Osteocyte (in vitro differentiated cells): ENCODE measurements around the gene CASQ2. TPM values are rescaled to one million over a fixed set of nuclear protein-coding genes. Genes with fewer than 3 reads are reported as not detected.

ENCODE experiments used
- DNase-seq: peaks from one replicate; pipeline ENCODE4 v3.0.0; 2021; ENCODE audit warnings: mixed read lengths; ENCODE audit not compliant: unreplicated experiment; ENCODE audit errors: extremely low spot score
- H3K27ac Mint-ChIP-seq: one replicate; pipeline ENCODE4 v1.8.0; 2021; ENCODE audit warnings: mild to moderate bottlenecking, mixed read lengths; ENCODE audit not compliant: unreplicated experiment
- H3K27me3 Mint-ChIP-seq: one replicate; pipeline ENCODE4 v1.8.0; 2021; ENCODE audit warnings: mixed read lengths; ENCODE audit not compliant: unreplicated experiment
- H3K36me3 Mint-ChIP-seq: one replicate; pipeline ENCODE4 v1.8.0; 2021; ENCODE audit warnings: mixed read lengths; ENCODE audit not compliant: unreplicated experiment
- H3K4me1 Mint-ChIP-seq: one replicate; pipeline ENCODE4 v1.8.0; 2021; ENCODE audit warnings: mixed read lengths; ENCODE audit not compliant: unreplicated experiment
- H3K4me3 Mint-ChIP-seq: one replicate; pipeline ENCODE4 v1.8.0; 2021; ENCODE audit warnings: mild to moderate bottlenecking, moderate library complexity, mixed read lengths; ENCODE audit not compliant: unreplicated experiment
- H3K9me3 Mint-ChIP-seq: one replicate; pipeline ENCODE4 v1.8.0; 2021; ENCODE audit warnings: mixed read lengths; ENCODE audit not compliant: unreplicated experiment
- CTCF ChIP-seq: fragments of 200-600 bp; sonication (generic); IDR thresholded peaks from 2 replicates; pipeline ENCODE4 v1.5.0; 2021; ENCODE audit warnings: antibody characterized with exemption, mild to moderate bottlenecking, moderate library complexity
- total RNA-seq: library from RNA; stranded (reverse); gene quantifications from 2 replicates; pipeline ENCODE4 v1.2.1, GENCODE V29; 2021

Gene CASQ2
- total RNA-seq, 1 donor from 2014 or later, result not detected

- H3K27me3 Mint-ChIP-seq, result no peaks in the 10 kb centered on the region
- no peaks in the 10 kb centered on the region for H3K9me3 Mint-ChIP-seq
- no peak for DNase-seq
- H3K36me3 Mint-ChIP-seq, result peaks cover 25% of the 10 kb centered on the region
- H3K4me1 Mint-ChIP-seq, result peaks cover 8% of the 10 kb centered on the region
- H3K27ac Mint-ChIP-seq, result no peak overlapping the region
- H3K4me3 Mint-ChIP-seq, result no peak overlapping the region
- no peak for TF ChIP-seq CTCF
These were observed 107.4 kb downstream of the CASQ2 start for GRCh38 chr1:115661157-115661556.

- Mint-ChIP-seq H3K4me3 (no peak overlapping the region), H3K36me3 (peaks cover 22% of the 10 kb centered on the region), H3K4me1 (peaks cover 13% of the 10 kb centered on the region), H3K27me3 (no peaks in the 10 kb centered on the region), H3K9me3 (no peaks in the 10 kb centered on the region), H3K27ac (no peak overlapping the region)
- no peak for DNase-seq
- TF ChIP-seq CTCF, result no peak
These were observed 108.4 kb downstream of the CASQ2 start for GRCh38 chr1:115660151-115660550.

- TF ChIP-seq CTCF, result no peak
- peaks cover 25% of the 10 kb centered on the region for H3K4me1 Mint-ChIP-seq
- no peak overlapping the region for H3K4me3 Mint-ChIP-seq
- no peak overlapping the region for H3K27ac Mint-ChIP-seq
- H3K36me3 Mint-ChIP-seq, result peaks cover 14% of the 10 kb centered on the region
- no peaks in the 10 kb centered on the region for H3K27me3 Mint-ChIP-seq
- no peaks in the 10 kb centered on the region for H3K9me3 Mint-ChIP-seq
- DNase-seq, result no peak
These were observed 109.9 kb downstream of the CASQ2 start for GRCh38 chr1:115658646-115659045.

- Mint-ChIP-seq H3K27me3 (no peaks in the 10 kb centered on the region), H3K9me3 (no peaks in the 10 kb centered on the region), H3K36me3 (peaks cover 24% of the 10 kb centered on the region), H3K27ac (no peak overlapping the region), H3K4me3 (no peak overlapping the region), H3K4me1 (peaks cover 25% of the 10 kb centered on the region)
- TF ChIP-seq CTCF, result no peak
- DNase-seq, result no peak
These were observed 111.9 kb downstream of the CASQ2 start for GRCh38 chr1:115656461-115657077.

GRCh38 chr1:115655916-115656315, 112.6 kb downstream of the CASQ2 start:
- no peak overlapping the region for H3K27ac Mint-ChIP-seq
- peaks cover 24% of the 10 kb centered on the region for H3K36me3 Mint-ChIP-seq
- no peak for TF ChIP-seq CTCF
- no peaks in the 10 kb centered on the region for H3K9me3 Mint-ChIP-seq
- DNase-seq, result no peak
- H3K4me1 Mint-ChIP-seq, result peaks cover 30% of the 10 kb centered on the region
- no peaks in the 10 kb centered on the region for H3K27me3 Mint-ChIP-seq
- no peak overlapping the region for H3K4me3 Mint-ChIP-seq
